Activated CD8-positive, alpha-beta memory T cell treated with anti-CD3 and anti-CD28 coated beads for 1 hour (primary cell): Measurements from ENCODE around the gene IQGAP2.

Experiments used
- DNase-seq, 2 donors: peaks; one replicate each; pipeline ENCODE4 v3.0.0-alpha.2; 2020; ENCODE audit warnings: low read depth in 1 of 2; ENCODE audit errors: extremely low read depth in 1 of 2

Gene IQGAP2

GRCh38 chr5:76694317-76694716 lies 291.2 kb downstream of the IQGAP2 start:
- DNase-seq: no peak

- no peak for DNase-seq
These were observed 292.3 kb downstream of the IQGAP2 start for GRCh38 chr5:76695346-76695745.

GRCh38 chr5:76696251-76696650 lies 293.2 kb downstream of the IQGAP2 start:
- no peak for DNase-seq

- DNase-seq: no peak
These were observed 294.6 kb downstream of the IQGAP2 start for GRCh38 chr5:76697670-76698069.

GRCh38 chr5:76700571-76700970 lies 297.5 kb downstream of the IQGAP2 start:
- no peak for DNase-seq

- DNase-seq: no peak
These were observed 298.2 kb downstream of the IQGAP2 start for GRCh38 chr5:76701298-76701697.

- no peak for DNase-seq
These were observed 300.6 kb downstream of the IQGAP2 start for GRCh38 chr5:76703707-76704106.

GRCh38 chr5:76704131-76704663 lies 301.1 kb downstream of the IQGAP2 start:
- no peak for DNase-seq

GRCh38 chr5:76705574-76705973 lies 302.5 kb downstream of the IQGAP2 start:
- no peak for DNase-seq

GRCh38 chr5:76709762-76710161 lies 306.7 kb downstream of the IQGAP2 start:
- DNase-seq: no peak

- no peak for DNase-seq
These were observed 307.9 kb downstream of the IQGAP2 start for GRCh38 chr5:76710991-76711390.

- no peak for DNase-seq
These were observed 311.8 kb downstream of the IQGAP2 start for GRCh38 chr5:76714751-76715485.

- no peak for DNase-seq
These were observed 312.3 kb downstream of the IQGAP2 start for GRCh38 chr5:76715486-76715735.

- peak in 1 of 2 donors; percentile 50 for DNase-seq
These were observed 312.8 kb downstream of the IQGAP2 start, which contains the start of gene F2R for GRCh38 chr5:76715736-76716455. Gene F2R (plus strand): TSS chr5:76716126. CDS start chr5:76716308, 182 bp downstream.

GRCh38 chr5:76716456-76717157 lies 313.5 kb downstream of the IQGAP2 start:
- DNase-seq: no peak

- no peak for DNase-seq
These were observed 314.4 kb downstream of the IQGAP2 start for GRCh38 chr5:76717222-76718083.

GRCh38 chr5:76718381-76718832 lies 315.3 kb downstream of the IQGAP2 start:
- no peak for DNase-seq

- no peak for DNase-seq
These were observed 315.8 kb downstream of the IQGAP2 start for GRCh38 chr5:76718880-76719279.

GRCh38 chr5:76720988-76721569 lies 318.0 kb downstream of the IQGAP2 start:
- no peak for DNase-seq

- DNase-seq: no peak
These were observed 320.2 kb downstream of the IQGAP2 start for GRCh38 chr5:76723266-76723665.
